ENCODE measurements around the gene SDCBP2. TPM values are rescaled to one million over a fixed set of nuclear protein-coding genes. Genes with fewer than 3 reads are reported as not detected.

SDCBP2 gene
- total and polyA plus RNA-seq, 2 of the 8 experiments (the other 6 are each of a cell fraction or from before 2014, with no cell fraction given), result 4.2 to 6.7 TPM

DNA sequence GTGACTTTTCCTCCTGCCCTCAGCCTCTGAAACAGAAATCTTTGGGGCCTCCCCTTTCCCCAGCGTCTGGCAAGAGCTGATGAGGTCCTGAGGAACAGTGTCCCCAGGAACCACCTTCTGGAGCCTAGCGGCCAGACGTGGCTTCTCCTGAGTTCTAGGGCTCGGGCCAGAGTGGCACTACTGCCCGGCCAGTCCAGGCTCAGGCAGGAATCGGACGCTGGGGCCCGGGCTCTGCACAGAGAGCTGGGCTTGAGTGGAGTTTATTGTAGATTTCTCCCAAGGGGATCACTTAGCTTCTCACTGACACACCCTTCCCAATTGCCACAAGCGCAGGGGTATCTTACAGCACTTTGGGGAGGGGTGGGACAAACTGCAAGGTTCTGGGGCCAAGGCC, 20.2 kb downstream of the SDCBP2 start:
- Histone ChIP-seq H3K4me3 (ENCODE audit: extremely low read depth in 1 of 4, insufficient read depth in 2 of 4, low read depth in 3 of 4, low read length in 4 of 4) (no peak overlapping the region), H3K27me3 (replicated peaks in 1 of 4; ENCODE audit: control insufficient read depth in 3 of 4, extremely low read depth in 1 of 4, insufficient read depth in 3 of 4, low read length in 3 of 4) (peaks cover 0 to 12% (median 10%) of the 10 kb centered on the region in 4 experiments; a peak in 5 of 7 replicates), H3K23me2 (ENCODE audit: low read depth, low read length) (peaks cover 3% of the 10 kb centered on the region; the same call in 1 of the 2 replicates), H3K79me1 (ENCODE audit: low read depth, low read length) (no peaks in the 10 kb centered on the region), H3K4ac (replicated peaks; ENCODE audit: insufficient read length, low read depth, low read length) (no peak overlapping the region), H3K56ac (replicated peaks; ENCODE audit: insufficient read length, low read depth, low read length) (no peak overlapping the region), H2BK12ac (ENCODE audit: low read depth, low read length) (no peak overlapping the region), H4K5ac (ENCODE audit: insufficient read length, low read depth, low read length) (no peak overlapping the region), H4K20me1 (replicated peaks in 1 of 2; ENCODE audit: control insufficient read depth in 1 of 2, insufficient read depth in 2 of 2, low read length in 2 of 2) (no peaks in the 10 kb centered on the region), H3K14ac (ENCODE audit: insufficient read length) (no peak overlapping the region), H2BK5ac (ENCODE audit: low read depth, low read length) (no peak overlapping the region), H2BK20ac (ENCODE audit: low read length) (no peak overlapping the region), H3K27ac (ENCODE audit: low read depth, low read length) (no peak overlapping the region), H3K9me3 (ENCODE audit: insufficient read depth in 2 of 2, low read depth in 1 of 2, low read length in 1 of 2) (no peaks in the 10 kb centered on the region), H2BK120ac (replicated peaks; ENCODE audit: low read depth, low read length) (no peak overlapping the region), H3K23ac (ENCODE audit: insufficient read length) (no peak overlapping the region), H3K9ac (replicated peaks in 1 of 4; ENCODE audit: extremely low read depth in 1 of 4, low read depth in 3 of 4, low read length in 3 of 4) (no peak overlapping the region; a peak in 1 of 7 replicates), H2AK5ac (ENCODE audit: low read depth, low read length) (0 out of 2 replicates have a peak overlapping the region, but pooled peaks have one; percentile 13), H2AFZ (ENCODE audit: low read length) (no peak overlapping the region), H3K4me1 (replicated peaks in 1 of 4; ENCODE audit: control insufficient read depth in 3 of 4, insufficient read depth in 4 of 4, low read length in 3 of 4) (peaks cover 0 to 2% (median 0%) of the 10 kb centered on the region in 4 experiments; a peak in 4 of 7 replicates), H3K36me3 (ENCODE audit: control insufficient read depth in 2 of 4, insufficient read depth in 4 of 4, low read length in 3 of 4) (no peaks in the 10 kb centered on the region; a peak in 1 of 8 replicates), H3K18ac (ENCODE audit: extremely low read depth, low read length) (no peak overlapping the region; the same call in 1 of the 2 replicates), H3K4me2 (ENCODE audit: insufficient read depth in 1 of 2, low read depth in 2 of 2, low read length in 2 of 2) (no peak overlapping the region), H2BK15ac (ENCODE audit: low read length) (no peak overlapping the region), H3K79me2 (ENCODE audit: control insufficient read depth in 1 of 2, insufficient read depth in 2 of 2, low read length in 2 of 2) (no peaks in the 10 kb centered on the region), H4K8ac (ENCODE audit: extremely low read depth, insufficient read depth, low read length) (no peak overlapping the region; the same call in none of the 2 replicates), H4K91ac (replicated peaks; ENCODE audit: insufficient read length, low read length) (no peak overlapping the region)
- TF ChIP-seq JUN (IDR thresholded peaks at IDR 0.05; ENCODE audit: low read depth, low read length) (no peak), NRF1 (IDR thresholded peaks at IDR 0.05; ENCODE audit: low read depth, low read length) (no peak), RXRA (IDR thresholded peaks at IDR 0.05; ENCODE audit: insufficient read depth, low read depth, low read length) (no peak), YY1 (IDR thresholded peaks at IDR 0.05; ENCODE audit: low read depth, low read length) (no peak), HDAC2 (IDR thresholded peaks at IDR 0.05; ENCODE audit: borderline replicate concordance in 1 of 2, low read depth in 2 of 2, low read length in 2 of 2) (no peak), TCF12 (IDR thresholded peaks at IDR 0.05; ENCODE audit: low read depth, low read length) (no peak), FOSL1 (IDR thresholded peaks at IDR 0.05; ENCODE audit: insufficient read depth, low read depth, low read length) (no peak), MAFK (IDR thresholded peaks at IDR 0.05; ENCODE audit: low read depth, low read length) (no peak), TAF1 (IDR thresholded peaks at IDR 0.05; ENCODE audit: low read depth, low read length) (no peak), CHD2 (IDR thresholded peaks at IDR 0.05; ENCODE audit: low read length) (no peak), SP2 (IDR thresholded peaks at IDR 0.05; ENCODE audit: low read length) (no peak)
- TF ChIP-seq, protein P1, sequence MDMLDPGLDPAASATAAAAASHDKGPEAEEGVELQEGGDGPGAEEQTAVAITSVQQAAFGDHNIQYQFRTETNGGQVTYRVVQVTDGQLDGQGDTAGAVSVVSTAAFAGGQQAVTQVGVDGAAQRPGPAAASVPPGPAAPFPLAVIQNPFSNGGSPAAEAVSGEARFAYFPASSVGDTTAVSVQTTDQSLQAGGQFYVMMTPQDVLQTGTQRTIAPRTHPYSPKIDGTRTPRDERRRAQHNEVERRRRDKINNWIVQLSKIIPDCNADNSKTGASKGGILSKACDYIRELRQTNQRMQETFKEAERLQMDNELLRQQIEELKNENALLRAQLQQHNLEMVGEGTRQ (IDR thresholded peaks at IDR 0.05; ENCODE audit: low read length), result no peak
- 87% methylated on average over 9 of the region's 9 CpGs; no CpG with 5 or more reads in 1 of the 2 experiments for WGBS, 2 experiments (ENCODE audit: extremely low coverage in 1 of 2, insufficient coverage in 1 of 2, insufficient read length in 1 of 2, insufficient replicate concordance in 2 of 2, low coverage in 1 of 2, low lambda C conversion rate in 2 of 2, missing lambda C conversion rate in 1 of 2)
- DNase-seq (ENCODE audit: low read depth in 1 of 2, low spot score in 2 of 2), result no peak
- ChIA-PET POLR2A (ENCODE audit: partially characterized antibody) (interaction anchor here (0.8 to 2.6 kb wide), 3 partner anchors 14 to 17 kb away, joined by 3 to 6 read pairs (median 6); no protein-coding TSS in a partner anchor), CTCF (ENCODE audit: partially characterized antibody) (interaction anchor here (0.7 to 2.1 kb wide), 8 partner anchors 9 to 139 kb away, joined by 3 to 6 read pairs (median 3); no protein-coding TSS in a partner anchor)
- FAIRE-seq, result no peak

Data from H1 (cell line).